Measurements from ENCODE around the gene PRPH. TPM values are rescaled to one million over a fixed set of nuclear protein-coding genes. Genes with fewer than 3 reads are reported as not detected.

The PRPH gene
- total and polyA plus RNA-seq, 2 of the 4 experiments (the other 2 are of a cell fraction), result not detected

GRCh38 chr12:49330032-49330619 lies 35.2 kb downstream of the PRPH start:
- Histone ChIP-seq H4K20me1 (ENCODE audit: insufficient read depth, low read length) (no peaks in the 10 kb centered on the region), H3K9me3 (ENCODE audit: control insufficient read depth, insufficient read depth, low read length) (no peaks in the 10 kb centered on the region), H2BK120ac (ENCODE audit: low read depth, low read length) (no peak overlapping the region), H2BK15ac (ENCODE audit: low read depth, low read length) (no peak overlapping the region), H3K36me3 (ENCODE audit: control insufficient read depth, insufficient read depth, low read length) (peaks cover 6% of the 10 kb centered on the region), H3K27ac (ENCODE audit: insufficient read depth, low read length) (no peak overlapping the region), H2AFZ (replicated peaks; ENCODE audit: low read length, poor library complexity) (no peak overlapping the region), H3K9ac (ENCODE audit: low read depth, low read length) (no peak overlapping the region), H3K23ac (ENCODE audit: low read depth, low read length) (no peak overlapping the region), H3K4ac (ENCODE audit: low read depth, low read length) (no peak overlapping the region), H4K91ac (ENCODE audit: insufficient read depth, low read depth, low read length) (no peak overlapping the region), H3K4me1 (ENCODE audit: control insufficient read depth, insufficient read depth, low read length) (no peaks in the 10 kb centered on the region), H4K8ac (ENCODE audit: low read depth in 2 of 2, low read length in 2 of 2) (no peak overlapping the region), H3K56ac (ENCODE audit: extremely low read depth, insufficient read depth, low read length) (no peak overlapping the region), H3K14ac (replicated peaks; ENCODE audit: low read depth, low read length) (no peak overlapping the region), H3K9me1 (ENCODE audit: insufficient read depth, low read length) (no peaks in the 10 kb centered on the region), H3K18ac (ENCODE audit: low read depth, low read length) (no peak overlapping the region), H3K27me3 (ENCODE audit: control insufficient read depth, insufficient read depth, low read length) (peaks cover 9% of the 10 kb centered on the region; the same call in 1 of the 2 replicates), H2AK9ac (replicated peaks; ENCODE audit: low read depth, low read length, poor library complexity) (no peak overlapping the region), H3K4me2 (ENCODE audit: low read depth, low read length) (no peak overlapping the region), H4K5ac (ENCODE audit: low read depth, low read length) (no peak overlapping the region), H3K79me1 (ENCODE audit: low read depth in 1 of 2, low read length in 2 of 2) (peaks cover 0 to 19% of the 10 kb centered on the region in 2 experiments; a peak in 1 of 4 replicates), H2AK5ac (ENCODE audit: low read depth, low read length) (no peak overlapping the region), H3K4me3 (ENCODE audit: insufficient read depth, low read depth, low read length) (no peak overlapping the region), H2BK20ac (ENCODE audit: low read depth, low read length) (no peak overlapping the region), H2BK5ac (ENCODE audit: low read depth, low read length, poor library complexity, severe bottlenecking) (no peak overlapping the region)
- DNase-seq (no peak), ATAC-seq (ENCODE audit: low read depth) (no peak)
- in situ Hi-C loops (cut with MboI; ENCODE audit: low sequenced_read_pairs) (no loop called here), intact Hi-C loops (cut with micrococcal nuclease) (loop anchor here (2.0 kb wide), 1 partner anchor 251 kb away; no protein-coding TSS in a partner anchor), dilution Hi-C loops (cut with HindIII; ENCODE audit: low sequenced_read_pairs, unreplicated experiment) (no loop called here)
- CTCF ChIA-PET, result interaction anchor here (3.6 kb wide), 1 partner anchor 12 kb away, joined by 24 read pairs; no protein-coding TSS in a partner anchor
- POLR2A ChIA-PET (ENCODE audit: unreplicated experiment), result no interaction called here
- 100% methylated on average over 2 of the region's 7 CpGs; no CpG with 5 or more reads in 1 of the 2 experiments for WGBS, 2 experiments (ENCODE audit: extremely low coverage in 2 of 2, insufficient read length in 1 of 2)
- no peak for TF ChIP-seq CHD1 (IDR thresholded peaks at IDR 0.05; ENCODE audit: low read depth, low read length)
- no peak for TF ChIP-seq RFX5 (IDR thresholded peaks at IDR 0.05; ENCODE audit: low read depth, low read length)
- BruUV-seq (replicated peaks), result no TSS peak
